A549 (cell line): ENCODE measurements around the gene SH3D21. TPM values are rescaled to one million over a fixed set of nuclear protein-coding genes. Genes with fewer than 3 reads are reported as not detected.

ENCODE experiments used
- ATAC-seq, 2 experiments: fragments of 200-7000 bp in 1 of 2; fragments of >200 bp in 1 of 2; cut with Nextera tagmentation in 1 of 2; cut with Tn5 transposase in 1 of 2; 3 replicates each; pipeline versions ENCODE4 v1.8.0 to v1.9.1; 2018 to 2020; ENCODE audit warnings: mild to moderate bottlenecking in 1 of 2, moderate library complexity in 1 of 2
- CTCF ChIA-PET: fragments of 300-600 bp; sonication (Branson Sonifier 250); formaldehyde crosslinking; extraction: SDS; loops from one replicate; lab custom pipeline; 2021; ENCODE audit warnings: antibody characterized with exemption, inconsistent platforms; lab: Yijun Ruan, JAX
- POLR2A ChIA-PET: fragments of 350-600 bp; formaldehyde crosslinking; extraction: SDS; loops from one replicate; lab custom pipeline; 2021; ENCODE audit warnings: antibody characterized with exemption, inconsistent platforms; lab: Yijun Ruan, JAX
- DNase-seq, 2 experiments: peaks; one replicate each; pipeline versions ENCODE4 v3.0.0 to v3.0.0-alpha.2; 2011 to 2016; ENCODE audit warnings: low read depth in 1 of 2, low spot score in 1 of 2
- FAIRE-seq: peaks from 2 replicates; lab custom pipeline; 2011; peaks lifted over from hg19 to GRCh38; lab: Jason Lieb, UNC
- H3K27ac ChIP-seq, 2 experiments: fragments of >200 bp; sonication (Bioruptor Twin); formaldehyde crosslinking; 3 replicates each; pipeline ENCODE4 v1.5.1; 2016 to 2017
- H3K4me1 ChIP-seq: fragments of >200 bp; sonication (Bioruptor Twin); formaldehyde crosslinking; 3 replicates; pipeline ENCODE4 v1.6.1; 2016
- H3K4me2 ChIP-seq: fragments of >200 bp; sonication (Bioruptor Twin); formaldehyde crosslinking; 3 replicates; pipeline ENCODE4 v1.6.1; 2016
- H3K4me3 ChIP-seq: fragments of >200 bp; sonication (Bioruptor Twin); formaldehyde crosslinking; 3 replicates; pipeline ENCODE4 v1.5.1; 2016
- H3K9me3 ChIP-seq: fragments of >200 bp; sonication (Bioruptor Twin); formaldehyde crosslinking; 3 replicates; pipeline ENCODE4 v1.6.1; 2016
- ATOH8 ChIP-seq: fragments of 250-450 bp; sonication (Bioruptor Pico); IDR thresholded peaks from 2 replicates; pipeline ENCODE4 v1.5.0; 2020; ENCODE audit warnings: low read depth, mild to moderate bottlenecking, moderate library complexity
- CEBPB ChIP-seq, 2 experiments: fragments of >200 bp in 1 of 2; sonication (Bioruptor Twin) in 1 of 2; formaldehyde crosslinking in 1 of 2; IDR thresholded peaks; 2 replicates each; pipeline ENCODE4 v1.6.1; 2012 to 2016
- CHD2 ChIP-seq: fragments of 150-350 bp; IDR thresholded peaks from 2 replicates; pipeline ENCODE4 v1.6.1; 2014; ENCODE audit warnings: low read length; ENCODE audit not compliant: partially characterized antibody
- EHF ChIP-seq: fragments of 250-450 bp; sonication (Bioruptor Pico); IDR thresholded peaks from 2 replicates; pipeline ENCODE4 v1.5.0; 2020; ENCODE audit warnings: mild to moderate bottlenecking
- ELK1 ChIP-seq: fragments of 150-350 bp; IDR thresholded peaks from 2 replicates; pipeline ENCODE4 v1.6.1; 2014; ENCODE audit warnings: low read depth, mild to moderate bottlenecking, low read length
- FOXS1 ChIP-seq: fragments of 250-450 bp; sonication (Bioruptor Pico); IDR thresholded peaks from 2 replicates; pipeline ENCODE4 v1.5.0; 2020; ENCODE audit warnings: mild to moderate bottlenecking, moderate library complexity
- HDAC2 ChIP-seq: fragments of 200-600 bp; sonication (generic); IDR thresholded peaks from 2 replicates; pipeline ENCODE4 v1.6.1; 2016
- HEYL ChIP-seq: fragments of 250-450 bp; sonication (Bioruptor Pico); IDR thresholded peaks from 2 replicates; pipeline ENCODE4 v1.8.0; 2021; ENCODE audit warnings: mild to moderate bottlenecking, moderate library complexity
- HMGXB4 ChIP-seq: fragments of 250-450 bp; sonication (Bioruptor Pico); IDR thresholded peaks from 2 replicates; pipeline ENCODE4 v1.5.0; 2021; ENCODE audit warnings: mild to moderate bottlenecking, moderate library complexity, borderline replicate concordance
- HOXB5 ChIP-seq: fragments of 250-450 bp; sonication (Bioruptor Pico); IDR thresholded peaks from 2 replicates; pipeline ENCODE4 v1.5.0; 2020; ENCODE audit warnings: mild to moderate bottlenecking, moderate library complexity
- JUN ChIP-seq, 2 experiments: fragments of >200 bp; sonication (Bioruptor Twin); formaldehyde crosslinking; IDR thresholded peaks; 2 replicates in 1 of 2; 3 replicates in 1 of 2; pipeline ENCODE4 v1.6.1; 2016 to 2017
- JUNB ChIP-seq: fragments of >200 bp; sonication (Bioruptor Twin); formaldehyde crosslinking; IDR thresholded peaks from 2 replicates; pipeline ENCODE4 v1.6.1; 2016
- MAZ ChIP-seq: fragments of 150-350 bp; IDR thresholded peaks from 2 replicates; pipeline ENCODE4 v1.6.1; 2014; ENCODE audit warnings: antibody characterized with exemption, low read depth, low read length, borderline replicate concordance
- MYC ChIP-seq: IDR thresholded peaks from 2 replicates; pipeline ENCODE4 v1.6.1; 2012; ENCODE audit warnings: mild to moderate bottlenecking, inconsistent platforms, low read length, improper control_type of control experiment, borderline replicate concordance
- NFE2L2 ChIP-seq: fragments of 150-350 bp; conservative IDR thresholded peaks from 2 replicates; pipeline ENCODE4 v1.6.1; 2014; ENCODE audit warnings: low read length
- NR3C1 ChIP-seq: fragments of >200 bp; sonication (Bioruptor Twin); formaldehyde crosslinking; IDR thresholded peaks from 3 replicates; pipeline ENCODE4 v1.6.1; 2017
- RCOR1 ChIP-seq: fragments of 150-350 bp; IDR thresholded peaks from 2 replicates; pipeline ENCODE4 v1.6.1; 2014; ENCODE audit warnings: antibody characterized with exemption, low read length, low read depth
- SMC3 ChIP-seq: fragments of >200 bp; sonication (Bioruptor Twin); formaldehyde crosslinking; IDR thresholded peaks from 3 replicates; pipeline ENCODE4 v1.6.1; 2018; ENCODE audit warnings: inconsistent platforms
- TFCP2L1 ChIP-seq: fragments of 250-450 bp; sonication (Bioruptor Pico); IDR thresholded peaks from 2 replicates; pipeline ENCODE4 v1.5.0; 2021; ENCODE audit warnings: mild to moderate bottlenecking
- TP53 ChIP-seq: fragments of 250-450 bp; sonication (Bioruptor Pico); IDR thresholded peaks from 2 replicates; pipeline ENCODE4 v1.5.0; 2021; ENCODE audit warnings: mild to moderate bottlenecking, moderate library complexity
- ZC3H11A ChIP-seq: fragments of 450-650 bp; IDR thresholded peaks from 2 replicates; pipeline ENCODE4 v1.6.1; 2014; ENCODE audit warnings: antibody characterized with exemption, mild to moderate bottlenecking
- ZFP36 ChIP-seq: fragments of 450-650 bp; IDR thresholded peaks from 2 replicates; pipeline ENCODE4 v1.6.1; 2014; ENCODE audit warnings: borderline replicate concordance; ENCODE audit not compliant: partially characterized antibody
- WGBS: methylation state at CpG from one replicate; pipeline ENCODE4 v1.1.6; 2017; ENCODE audit errors: missing lambda C conversion rate; 5-methylcytosine and 5-hydroxymethylcytosine counted together
- polyA plus RNA-seq, 4 experiments: library from polyadenylated mRNA; depleted of rRNA in 3 of 4; stranded (reverse); fragments of >200 nt; fragmentation: RNase III in 1 of 4; extraction: RNeasy Plus Mini Kit Qiagen cat#74134 plus additional on column Dnase treatment in 1 of 4; gene quantifications; 2 replicates in 3 of 4; 3 replicates in 1 of 4; pipeline ENCODE4 v1.2.3, GENCODE V29; 2011 to 2017

The SH3D21 gene
- polyA plus RNA-seq, 2 of the 4 experiments (the other 2 are of a cell fraction) = 0.41 to 1.1 TPM

- Histone ChIP-seq H3K4me3 (no peak overlapping the region), H3K4me1 (peaks cover 27% of the 10 kb centered on the region), H3K27ac (peak overlapping the region in 1 of 2 experiments; percentile 85; a peak in 1 of 6 replicates), H3K4me2 (peak overlapping the region; percentile 99; the same call in 2 of the 3 replicates), H3K9me3 (no peaks in the 10 kb centered on the region)
- TF ChIP-seq HMGXB4 (CRISPR knock-in tag) (no peak), NFE2L2 (no peak), ELK1 (no peak), ZFP36 (no peak)
- DNase-seq (no peak), FAIRE-seq (no peak), ATAC-seq (no peak)
- ChIA-PET CTCF (interaction anchor here (0.6 to 2.3 kb wide), 6 partner anchors 20 to 299 kb away, joined by 3 to 7 read pairs (median 4); no protein-coding TSS in a partner anchor), POLR2A (interaction anchor here (1.3 to 1.7 kb wide), 2 partner anchors 13 to 155 kb away, joined by 3 to 9 read pairs; partner anchors contain the start of gene TRAPPC3)
- 84% methylated on average over 9 of the region's 10 CpGs for WGBS
These were observed 926 bp upstream of the SH3D21 start for GRCh38 chr1:36304970-36305914.

GRCh38 chr1:36305915-36306209, 306 bp upstream of the SH3D21 start:
- no peak for FAIRE-seq
- TF ChIP-seq HOXB5 (no peak), HDAC2 (no peak), MAZ (no peak), TFCP2L1 (no peak), CHD2 (no peak), JUNB (no peak), ATOH8 (CRISPR knock-in tag) (no peak), SMC3 (no peak), MYC (no peak), EHF (CRISPR knock-in tag) (no peak), CEBPB (IDR thresholded peaks at IDR 0.05) (no peak), FOXS1 (CRISPR knock-in tag) (no peak), ZC3H11A (no peak), RCOR1 (no peak), JUN (IDR thresholded peaks at IDR 0.05) (no peak), NR3C1 (no peak), HEYL (no peak), TP53 (no peak)
- TF ChIP-seq, all 56 proteins: peak for 0
- DNase-seq = no peak

More at GRCh38 chr1:36305915-36306209, 306 bp upstream of the SH3D21 start:
- WGBS = 78% methylated on average over 6 of the region's 7 CpGs
- ATAC-seq = no peak
- POLR2A ChIA-PET = interaction anchor here (1.2 to 1.7 kb wide), 3 partner anchors 14 to 156 kb away, joined by 3 to 9 read pairs (median 3); partner anchors contain the start of genes THRAP3 and TRAPPC3
- Histone ChIP-seq H3K4me3 (no peak overlapping the region; the same call in 2 of the 3 replicates), H3K9me3 (no peaks in the 10 kb centered on the region), H3K4me1 (peaks cover 21% of the 10 kb centered on the region), H3K4me2 (peak overlapping the region; percentile 99), H3K27ac (peak overlapping the region in 1 of 2 experiments; percentile 85; a peak in 2 of 6 replicates)
- CTCF ChIA-PET = interaction anchor here (1.1 to 1.7 kb wide), 6 partner anchors 14 to 116 kb away, joined by 3 to 6 read pairs (median 4); no protein-coding TSS in a partner anchor
